Measurements from ENCODE around the gene ZBTB20. TPM values are rescaled to one million over a fixed set of nuclear protein-coding genes. Genes with fewer than 3 reads are reported as not detected.

ZBTB20 gene
- polyA plus RNA-seq, 3 donors: 1.3 to 3.2 (median 2.0) TPM

- no peak for DNase-seq
- Histone ChIP-seq H3K79me2 (ENCODE audit: insufficient read depth, low read length) (no peaks in the 10 kb centered on the region), H3K4me2 (replicated peaks; ENCODE audit: extremely low read depth, low read length, poor library complexity, severe bottlenecking) (no peak overlapping the region), H3K9ac (ENCODE audit: insufficient read depth, low read length, poor library complexity, severe bottlenecking) (no peak overlapping the region), H3K9me3 (replicated peaks in 1 of 2; ENCODE audit: control insufficient read depth in 1 of 2, insufficient read depth in 1 of 2, low read length in 2 of 2) (no peaks in the 10 kb centered on the region), H3K36me3 (replicated peaks in 1 of 2; ENCODE audit: control insufficient read depth in 1 of 2, insufficient read depth in 2 of 2, low read length in 2 of 2) (no peaks in the 10 kb centered on the region), H2AFZ (ENCODE audit: insufficient read depth, low read depth, low read length, poor library complexity, severe bottlenecking) (no peak overlapping the region), H3K27ac (ENCODE audit: low read depth in 1 of 2, low read length in 2 of 2) (no peak overlapping the region), H3K4me3 (replicated peaks in 1 of 3; ENCODE audit: low read depth in 2 of 3, low read length in 3 of 3) (no peak overlapping the region), H4K20me1 (ENCODE audit: insufficient read depth, low read length) (no peaks in the 10 kb centered on the region), H3K27me3 (ENCODE audit: control insufficient read depth in 2 of 2, insufficient read depth in 2 of 2, low read length in 2 of 2) (no peaks in the 10 kb centered on the region), H3K4me1 (ENCODE audit: control insufficient read depth in 1 of 2, insufficient read depth in 2 of 2, low read length in 2 of 2) (no peaks in the 10 kb centered on the region)
- H3K9me3 Mint-ChIP-seq: peaks cover 0 to 2% (median 0%) of the 10 kb centered on the region in 7 donors
- no peak overlapping the region for H3K27ac Mint-ChIP-seq
- H3K27me3 Mint-ChIP-seq (ENCODE audit: low read depth in 3 of 3): no peaks in the 10 kb centered on the region
- H3K36me3 Mint-ChIP-seq: peaks cover 7 to 9% of the 10 kb centered on the region in 2 donors
- peak; percentile 58 for TF ChIP-seq CTCF (IDR thresholded peaks at IDR 0.05)
- no peaks in the 10 kb centered on the region for H3K4me1 Mint-ChIP-seq
- WGBS (ENCODE audit: insufficient coverage): no CpG with 5 or more reads among the region's 1 CpG
- no peak overlapping the region for H3K4me3 Mint-ChIP-seq
- intact Hi-C loops (cut with micrococcal nuclease): no loop called here
Measured at GRCh38 chr3:114336122-114336697, 810.9 kb downstream of the ZBTB20 start.

- DNase-seq: no peak
- Histone ChIP-seq H3K4me1 (ENCODE audit: control insufficient read depth in 1 of 2, insufficient read depth in 2 of 2, low read length in 2 of 2) (no peaks in the 10 kb centered on the region), H3K36me3 (replicated peaks in 1 of 2; ENCODE audit: control insufficient read depth in 1 of 2, insufficient read depth in 2 of 2, low read length in 2 of 2) (no peaks in the 10 kb centered on the region), H3K79me2 (ENCODE audit: insufficient read depth, low read length) (no peaks in the 10 kb centered on the region), H3K9ac (ENCODE audit: insufficient read depth, low read length, poor library complexity, severe bottlenecking) (no peak overlapping the region), H4K20me1 (ENCODE audit: insufficient read depth, low read length) (no peaks in the 10 kb centered on the region), H3K27me3 (ENCODE audit: control insufficient read depth in 2 of 2, insufficient read depth in 2 of 2, low read length in 2 of 2) (no peaks in the 10 kb centered on the region), H3K9me3 (replicated peaks in 1 of 2; ENCODE audit: control insufficient read depth in 1 of 2, insufficient read depth in 1 of 2, low read length in 2 of 2) (no peaks in the 10 kb centered on the region), H3K27ac (ENCODE audit: low read depth in 1 of 2, low read length in 2 of 2) (no peak overlapping the region), H2AFZ (ENCODE audit: insufficient read depth, low read depth, low read length, poor library complexity, severe bottlenecking) (no peak overlapping the region), H3K4me2 (replicated peaks; ENCODE audit: extremely low read depth, low read length, poor library complexity, severe bottlenecking) (no peak overlapping the region), H3K4me3 (replicated peaks in 1 of 3; ENCODE audit: low read depth in 2 of 3, low read length in 3 of 3) (no peak overlapping the region)
- intact Hi-C loops (cut with micrococcal nuclease): no loop called here
- Mint-ChIP-seq H3K36me3 (peaks cover 8 to 10% of the 10 kb centered on the region in 2 donors), H3K4me1 (no peaks in the 10 kb centered on the region), H3K4me3 (no peak overlapping the region), H3K27ac (no peak overlapping the region), H3K27me3 (ENCODE audit: low read depth in 3 of 3) (no peaks in the 10 kb centered on the region), H3K9me3 (peaks cover 0 to 2% (median 0%) of the 10 kb centered on the region in 7 donors)
- WGBS (ENCODE audit: insufficient coverage): 100% methylated on average over 2 of the region's 2 CpGs
- no peak for TF ChIP-seq CTCF (IDR thresholded peaks at IDR 0.05)
Measured at GRCh38 chr3:114333923-114334240, 813.2 kb downstream of the ZBTB20 start.

All from CD14-positive monocyte (primary cell).